Measurements from ENCODE around the gene ENTR1. TPM values are rescaled to one million over a fixed set of nuclear protein-coding genes. Genes with fewer than 3 reads are reported as not detected.
A peak's percentile ranks its signal among the peaks of the same experiment; 100 is the strongest.

ENTR1 gene
- total and polyA plus RNA-seq, 2 donors (not counting 1 experiment from before 2014, with no cell fraction given) = 77.7 to 86.3 TPM

DNA sequence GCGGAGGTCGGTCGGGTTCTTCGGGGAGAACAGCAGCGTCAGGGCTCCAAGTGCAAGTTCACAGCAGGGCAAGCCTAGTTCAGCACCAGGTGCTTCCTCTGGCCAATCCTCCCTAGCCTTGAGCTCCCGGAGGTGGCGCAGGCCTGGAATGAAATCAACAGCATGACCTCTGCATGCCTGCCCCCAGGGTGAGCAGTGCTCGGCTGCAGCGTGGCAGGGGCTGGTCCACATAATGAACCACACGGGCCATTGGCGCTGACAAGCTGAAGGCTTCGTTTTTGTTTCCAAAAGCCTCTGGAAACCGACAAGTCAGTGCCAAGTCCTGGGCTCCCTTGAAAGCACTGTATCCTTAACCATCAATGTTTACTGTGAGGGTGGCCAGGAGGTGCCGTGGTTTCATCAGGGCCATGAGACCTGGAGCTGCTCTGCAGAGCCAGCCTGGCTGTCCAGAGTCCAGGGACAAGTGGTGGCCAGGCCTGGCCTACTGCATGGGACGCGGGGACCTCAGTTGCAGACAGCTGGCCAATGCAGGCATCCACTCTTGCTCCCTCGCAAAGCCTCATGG is 31.3 kb upstream of the ENTR1 start:
- H2AFZ ChIP-seq (ENCODE audit: insufficient read depth, low read depth, low read length, poor library complexity, severe bottlenecking) = no peak overlapping the region
- H3K36me3 ChIP-seq (replicated peaks in 1 of 2; ENCODE audit: control extremely low read depth in 1 of 2, control insufficient read depth in 1 of 2, extremely low read depth in 1 of 2, insufficient read depth in 2 of 2, low read length in 1 of 2) = peaks cover 2 to 35% of the 10 kb centered on the region in 2 experiments
- no peaks in the 10 kb centered on the region for H3K9me3 ChIP-seq (ENCODE audit: control extremely low read depth in 1 of 3, control insufficient read depth in 2 of 3, insufficient read depth in 1 of 3, low read length in 2 of 3)
- no peak overlapping the region for H3K9ac ChIP-seq (ENCODE audit: low read length)
- peak overlapping the region; percentile 74 for H3K27ac Mint-ChIP-seq
- peaks cover 20% of the 10 kb centered on the region for H3K4me1 Mint-ChIP-seq
- H3K27ac ChIP-seq (ENCODE audit: low read length in 2 of 2) = no peak overlapping the region
- no peak overlapping the region for H3K4me3 Mint-ChIP-seq
- H3K9me3 Mint-ChIP-seq (ENCODE audit: insufficient read depth) = no peaks in the 10 kb centered on the region
- DNase-seq = no peak
- no peak overlapping the region for H3K4me2 ChIP-seq (replicated peaks; ENCODE audit: low read depth, low read length, poor library complexity, severe bottlenecking)
- ATAC-seq (ENCODE audit: low read depth) = no peak
- peaks cover 42% of the 10 kb centered on the region for H4K20me1 ChIP-seq (ENCODE audit: control insufficient read depth, insufficient read depth, low read length, poor library complexity, severe bottlenecking)
- POLR2A ChIA-PET = no interaction called here
- TF ChIP-seq EZH2 (IDR thresholded peaks at IDR 0.05; ENCODE audit: borderline replicate concordance, insufficient read depth, low read depth, low read length, poor library complexity, severe bottlenecking) = no peak
- TF ChIP-seq, protein P1, sequence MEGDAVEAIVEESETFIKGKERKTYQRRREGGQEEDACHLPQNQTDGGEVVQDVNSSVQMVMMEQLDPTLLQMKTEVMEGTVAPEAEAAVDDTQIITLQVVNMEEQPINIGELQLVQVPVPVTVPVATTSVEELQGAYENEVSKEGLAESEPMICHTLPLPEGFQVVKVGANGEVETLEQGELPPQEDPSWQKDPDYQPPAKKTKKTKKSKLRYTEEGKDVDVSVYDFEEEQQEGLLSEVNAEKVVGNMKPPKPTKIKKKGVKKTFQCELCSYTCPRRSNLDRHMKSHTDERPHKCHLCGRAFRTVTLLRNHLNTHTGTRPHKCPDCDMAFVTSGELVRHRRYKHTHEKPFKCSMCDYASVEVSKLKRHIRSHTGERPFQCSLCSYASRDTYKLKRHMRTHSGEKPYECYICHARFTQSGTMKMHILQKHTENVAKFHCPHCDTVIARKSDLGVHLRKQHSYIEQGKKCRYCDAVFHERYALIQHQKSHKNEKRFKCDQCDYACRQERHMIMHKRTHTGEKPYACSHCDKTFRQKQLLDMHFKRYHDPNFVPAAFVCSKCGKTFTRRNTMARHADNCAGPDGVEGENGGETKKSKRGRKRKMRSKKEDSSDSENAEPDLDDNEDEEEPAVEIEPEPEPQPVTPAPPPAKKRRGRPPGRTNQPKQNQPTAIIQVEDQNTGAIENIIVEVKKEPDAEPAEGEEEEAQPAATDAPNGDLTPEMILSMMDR (IDR thresholded peaks at IDR 0.05) = no peak
- no peaks in the 10 kb centered on the region for H3K27me3 Mint-ChIP-seq
- H3K27me3 ChIP-seq (replicated peaks in 1 of 4; ENCODE audit: control extremely low read depth in 1 of 4, control insufficient read depth in 3 of 4, insufficient read depth in 4 of 4, low read length in 3 of 4) = no peaks in the 10 kb centered on the region
- H3K79me2 ChIP-seq (ENCODE audit: control insufficient read depth, insufficient read depth, low read length) = peaks cover 28% of the 10 kb centered on the region
- peaks cover 21 to 27% of the 10 kb centered on the region in 2 donors for H3K4me1 ChIP-seq (ENCODE audit: control insufficient read depth in 2 of 2, insufficient read depth in 2 of 2, low read length in 2 of 2)
- no peak overlapping the region for H3K4me3 ChIP-seq (ENCODE audit: control extremely low read depth in 1 of 5, extremely low read depth in 1 of 5, insufficient read depth in 1 of 5, low read depth in 2 of 5, low read length in 4 of 5)
- whole genome bisulfite sequencing (ENCODE audit: insufficient coverage) = 95% methylated on average over 17 of the region's 17 CpGs
- intact Hi-C loops (cut with micrococcal nuclease) = no loop called here
- CTCF ChIA-PET = no interaction called here

DNA sequence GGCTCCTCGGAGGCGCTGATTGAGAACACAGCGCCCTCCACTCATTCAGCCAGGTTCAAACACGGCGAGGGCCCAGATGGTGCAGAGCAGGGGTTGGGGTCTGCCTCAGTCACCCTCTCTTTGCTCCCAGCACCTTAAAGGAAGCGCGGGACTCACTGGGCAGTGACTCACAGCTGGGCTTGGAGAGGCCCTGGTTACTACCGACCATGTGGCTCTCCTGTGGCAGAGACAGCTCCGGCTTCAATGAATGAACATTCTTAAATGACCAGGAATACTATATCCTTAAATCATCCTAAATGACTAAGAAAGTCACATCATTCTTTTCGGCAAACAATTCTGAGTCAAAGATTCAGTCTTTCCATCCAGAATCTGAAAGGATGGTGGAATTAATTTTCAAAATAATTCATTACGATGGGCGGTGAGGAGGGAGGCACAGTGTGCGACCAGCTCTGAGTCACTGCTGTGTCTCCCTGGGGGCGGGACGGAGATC is 30.8 kb upstream of the ENTR1 start:
- no peak overlapping the region for H3K4me3 Mint-ChIP-seq
- TF ChIP-seq, protein P1 (IDR thresholded peaks at IDR 0.05) = no peak
- TF ChIP-seq EZH2 (IDR thresholded peaks at IDR 0.05; ENCODE audit: borderline replicate concordance, insufficient read depth, low read depth, low read length, poor library complexity, severe bottlenecking) = no peak
- Histone ChIP-seq H4K20me1 (ENCODE audit: control insufficient read depth, insufficient read depth, low read length, poor library complexity, severe bottlenecking) (peaks cover 47% of the 10 kb centered on the region), H3K4me1 (ENCODE audit: control insufficient read depth in 2 of 2, insufficient read depth in 2 of 2, low read length in 2 of 2) (peaks cover 21 to 28% of the 10 kb centered on the region in 2 donors), H3K4me3 (ENCODE audit: control extremely low read depth in 1 of 5, extremely low read depth in 1 of 5, insufficient read depth in 1 of 5, low read depth in 2 of 5, low read length in 4 of 5) (no peak overlapping the region), H3K36me3 (replicated peaks in 1 of 2; ENCODE audit: control extremely low read depth in 1 of 2, control insufficient read depth in 1 of 2, extremely low read depth in 1 of 2, insufficient read depth in 2 of 2, low read length in 1 of 2) (peaks cover 2 to 32% of the 10 kb centered on the region in 2 experiments), H3K79me2 (ENCODE audit: control insufficient read depth, insufficient read depth, low read length) (peaks cover 33% of the 10 kb centered on the region), H3K9ac (ENCODE audit: low read length) (no peak overlapping the region), H3K27ac (ENCODE audit: low read length in 2 of 2) (no peak overlapping the region), H3K4me2 (replicated peaks; ENCODE audit: low read depth, low read length, poor library complexity, severe bottlenecking) (no peak overlapping the region), H2AFZ (ENCODE audit: insufficient read depth, low read depth, low read length, poor library complexity, severe bottlenecking) (no peak overlapping the region), H3K9me3 (ENCODE audit: control extremely low read depth in 1 of 3, control insufficient read depth in 2 of 3, insufficient read depth in 1 of 3, low read length in 2 of 3) (no peaks in the 10 kb centered on the region), H3K27me3 (replicated peaks in 1 of 4; ENCODE audit: control extremely low read depth in 1 of 4, control insufficient read depth in 3 of 4, insufficient read depth in 4 of 4, low read length in 3 of 4) (no peaks in the 10 kb centered on the region)
- POLR2A ChIA-PET = no interaction called here
- intact Hi-C loops (cut with micrococcal nuclease) = no loop called here
- H3K9me3 Mint-ChIP-seq (ENCODE audit: insufficient read depth) = no peaks in the 10 kb centered on the region
- H3K4me1 Mint-ChIP-seq = peaks cover 24% of the 10 kb centered on the region
- ATAC-seq (ENCODE audit: low read depth) (no peak), DNase-seq (no peak)
- 97% methylated on average over 14 of the region's 15 CpGs for WGBS (ENCODE audit: insufficient coverage)
- peak overlapping the region; percentile 74 for H3K27ac Mint-ChIP-seq
- H3K27me3 Mint-ChIP-seq = no peaks in the 10 kb centered on the region
- CTCF ChIA-PET = interaction anchor here (1.3 kb wide), 1 partner anchor 8 kb away, joined by 3 read pairs; no protein-coding TSS in a partner anchor

All from B cell (primary cell).